HG03045 (cell line): ENCODE results near the gene CCL11.
"Not testable (repeated sequence)": the region's sequence is repeated elsewhere in the genome, so short reads cannot be mapped to it uniquely, and the experiment has no call there.

Experiments used
- ATAC-seq: cut with Tn5 transposase; IDR thresholded peaks from one replicate; pipeline ENCODE4 v1.9.1; 2021; ENCODE audit warnings: mild to moderate bottlenecking, moderate library complexity; ENCODE audit not compliant: unreplicated experiment

CCL11 gene

DNA sequence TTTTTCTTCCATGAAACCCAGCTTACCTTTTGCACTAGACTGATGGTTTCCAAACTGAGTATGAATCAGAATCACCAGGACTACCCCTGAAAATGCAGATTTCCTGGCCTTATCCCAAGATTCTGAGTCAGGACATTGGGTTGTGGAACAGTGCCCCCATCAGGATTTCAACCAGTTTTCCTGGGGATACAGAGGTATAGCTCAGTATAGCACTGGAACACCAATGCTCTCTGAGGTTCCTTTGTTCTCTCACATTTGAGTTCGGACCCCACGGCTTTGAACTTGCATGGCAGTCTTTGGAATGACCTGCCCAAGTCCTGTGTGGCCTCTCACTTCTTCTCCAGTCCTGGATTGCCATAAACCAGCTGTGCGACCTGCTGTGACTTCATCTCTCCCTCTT, 20.9 kb downstream of the CCL11 start:
- ATAC-seq, result no peak

DNA sequence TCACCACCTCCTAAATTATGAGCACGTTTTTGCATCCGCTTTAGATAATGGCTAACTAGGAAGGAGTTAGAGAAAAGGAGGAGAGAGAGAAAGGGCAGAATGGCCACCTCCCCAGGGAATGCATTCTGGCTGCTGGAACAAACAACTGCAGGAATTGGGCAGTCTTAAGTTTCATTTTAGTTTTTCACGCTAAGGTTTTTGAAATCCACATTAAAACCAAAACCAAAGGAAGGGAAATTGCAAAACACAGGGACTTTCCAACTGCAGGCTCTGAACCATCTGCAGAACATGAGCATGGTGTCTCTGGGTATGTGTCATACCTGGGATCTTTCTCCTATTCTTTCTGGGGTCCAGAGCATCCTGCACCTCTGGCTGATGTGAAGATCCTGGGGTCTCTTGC, 21.6 kb downstream of the CCL11 start:
- no peak for ATAC-seq

DNA sequence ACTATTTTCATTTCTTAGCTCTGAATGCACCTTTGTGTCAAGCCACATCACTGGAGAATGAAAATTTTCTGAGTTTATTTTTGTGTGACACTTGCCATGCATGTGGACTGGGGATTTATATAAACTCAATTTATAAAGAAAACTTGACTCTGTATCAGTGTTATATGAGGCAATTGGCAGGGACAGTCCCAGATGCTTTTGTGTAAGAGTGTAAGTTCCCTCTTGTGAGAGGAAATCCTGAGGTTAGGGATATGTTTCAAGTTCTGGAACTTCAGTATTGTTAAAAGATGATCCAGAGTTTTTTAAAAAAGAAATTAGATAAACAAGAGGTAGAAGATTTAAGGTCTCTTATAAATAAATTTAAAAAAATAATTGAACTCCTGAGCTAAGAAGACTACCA, 22.8 kb downstream of the CCL11 start:
- ATAC-seq, result no peak

DNA sequence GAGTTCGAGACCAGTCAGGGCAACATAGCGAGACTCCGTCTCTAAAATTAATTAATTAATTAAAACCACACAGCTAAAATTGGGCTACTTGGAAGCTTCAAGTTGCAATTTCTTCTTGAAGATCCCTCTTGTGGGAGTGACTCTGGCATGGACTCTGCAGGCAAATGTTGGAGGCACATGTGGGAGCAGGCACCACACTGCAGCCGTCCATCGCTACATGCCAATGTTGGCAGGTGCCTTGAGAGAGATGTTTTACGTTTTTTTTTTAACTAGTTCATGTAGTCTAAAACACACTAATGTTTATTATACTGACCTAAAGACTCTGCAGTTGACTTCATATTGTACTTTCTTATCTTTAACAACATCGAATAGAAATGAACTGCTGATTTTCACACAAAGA, 25.7 kb downstream of the CCL11 start:
- no peak for ATAC-seq

DNA sequence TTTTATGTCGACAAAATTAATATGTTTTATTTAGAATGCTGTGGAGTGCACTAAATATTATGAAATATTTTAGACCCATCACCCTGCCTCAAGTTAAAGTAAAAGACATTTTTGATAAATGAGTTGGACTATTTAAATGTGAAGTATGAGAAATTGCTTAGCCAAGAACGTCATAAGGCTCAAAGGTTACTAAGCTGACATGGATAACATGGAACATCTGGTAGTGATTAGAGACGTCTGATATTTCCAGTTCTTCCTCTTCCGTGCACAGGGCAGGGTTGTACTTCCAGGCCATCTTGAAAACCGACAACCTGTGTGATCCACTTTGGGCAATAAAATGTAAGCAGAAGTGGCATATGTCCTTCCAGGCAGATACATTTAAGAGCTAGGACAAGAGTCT, 26.5 kb downstream of the CCL11 start:
- no peak for ATAC-seq

DNA sequence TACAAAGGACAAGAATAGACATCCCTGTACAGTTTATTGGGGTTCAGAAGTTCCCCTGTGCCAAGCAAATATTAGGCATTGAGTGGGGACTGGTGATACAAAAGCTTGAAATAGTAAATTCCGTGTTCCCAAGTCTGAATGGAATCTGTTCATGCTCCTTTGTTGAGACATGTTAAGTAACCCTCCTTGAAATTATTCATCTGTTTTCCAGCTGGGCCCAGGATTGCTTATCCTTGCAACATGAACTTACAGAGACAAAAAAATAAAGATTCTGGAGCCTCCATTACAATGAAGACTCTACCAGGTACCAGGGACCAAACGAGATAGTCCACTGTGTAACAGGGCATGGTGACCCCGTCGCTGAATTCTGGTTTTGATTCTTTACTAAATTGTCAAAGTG, 27.6 kb downstream of the CCL11 start:
- ATAC-seq, result no peak

DNA sequence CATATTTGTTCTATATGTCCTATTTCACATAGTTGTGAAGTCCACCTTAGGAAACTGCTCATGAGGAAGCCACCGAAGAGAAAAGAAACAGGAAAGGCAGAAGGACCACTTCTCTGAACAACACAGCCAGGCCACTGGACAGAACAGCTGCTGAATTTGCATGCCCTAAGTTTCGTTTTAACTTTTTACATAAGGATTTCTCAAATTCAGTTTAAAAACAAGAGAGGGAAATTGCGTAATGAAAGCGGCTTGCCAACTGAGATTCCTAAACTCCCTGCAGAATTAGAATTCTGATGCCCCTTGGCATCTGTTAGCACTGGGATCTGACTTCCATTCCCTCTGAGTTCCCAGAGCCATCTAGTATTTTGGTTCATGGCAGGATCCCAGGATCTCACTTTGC, 28.7 kb downstream of the CCL11 start:
- no peak for ATAC-seq

DNA sequence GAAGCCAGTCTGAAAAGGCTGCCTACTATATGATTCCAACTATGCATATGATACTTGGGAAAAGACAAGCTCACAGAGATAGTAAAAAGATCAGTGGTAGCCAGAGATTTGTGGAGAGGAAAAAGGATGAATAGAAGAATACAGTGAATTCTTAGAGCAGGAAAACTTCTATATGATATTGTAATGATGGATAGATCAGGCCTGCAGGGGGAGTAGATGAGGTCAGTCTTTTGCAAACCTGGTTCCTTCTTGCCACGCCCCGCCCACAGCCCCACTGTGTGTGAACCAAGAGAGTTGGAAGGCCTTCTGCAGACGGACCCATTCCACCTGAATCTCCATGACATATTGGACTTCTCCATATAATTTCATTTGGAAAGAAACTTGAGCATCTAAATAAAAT, 32.9 kb downstream of the CCL11 start:
- no peak for ATAC-seq

DNA sequence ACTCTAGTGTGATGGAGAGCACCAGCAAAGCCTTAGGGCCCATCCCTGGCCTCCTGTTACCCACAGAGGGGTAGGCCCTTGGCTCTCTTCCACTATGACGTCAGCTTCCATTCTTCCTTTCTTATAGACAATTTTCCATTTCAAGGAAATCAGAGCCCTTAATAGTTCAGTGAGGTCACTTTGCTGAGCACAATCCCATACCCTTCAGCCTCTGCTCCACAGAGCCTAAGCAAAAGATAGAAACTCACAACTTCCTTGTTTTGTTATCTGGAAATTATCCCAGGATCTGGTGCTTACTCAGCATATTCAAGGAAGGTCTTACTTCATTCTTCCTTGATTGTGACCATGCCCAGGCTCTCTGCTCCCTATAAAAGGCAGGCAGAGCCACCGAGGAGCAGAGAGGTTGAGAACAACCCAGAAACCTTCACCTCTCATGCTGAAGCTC, 33.5 kb downstream of the CCL11 start, which contains the start of gene CCL8:
Gene CCL8, plus strand, starts transcription at position 397 of the 445 bp plus-strand sequence. CDS start 67 bp downstream, outside the sequence.
- no peak for ATAC-seq

DNA sequence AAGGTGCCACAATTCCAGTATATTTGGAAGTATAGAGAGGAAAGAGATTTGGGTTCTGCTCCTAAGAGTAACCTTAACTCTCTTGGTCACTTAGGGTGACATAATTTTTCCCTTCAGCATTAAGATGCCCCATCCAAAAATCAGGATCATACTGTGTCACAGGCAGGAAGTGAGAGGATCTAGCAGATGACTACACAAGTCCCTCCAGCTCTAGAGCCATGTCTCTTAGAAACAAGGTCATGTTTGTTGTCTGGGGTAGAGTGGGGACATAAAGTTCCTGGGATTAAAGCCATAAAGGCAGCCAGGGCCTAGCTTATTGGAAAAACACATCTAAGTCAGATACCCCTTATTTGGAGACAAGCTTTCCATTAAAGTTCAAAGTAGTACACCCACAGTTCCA, 36.4 kb downstream of the CCL11 start:
- no peak for ATAC-seq

DNA sequence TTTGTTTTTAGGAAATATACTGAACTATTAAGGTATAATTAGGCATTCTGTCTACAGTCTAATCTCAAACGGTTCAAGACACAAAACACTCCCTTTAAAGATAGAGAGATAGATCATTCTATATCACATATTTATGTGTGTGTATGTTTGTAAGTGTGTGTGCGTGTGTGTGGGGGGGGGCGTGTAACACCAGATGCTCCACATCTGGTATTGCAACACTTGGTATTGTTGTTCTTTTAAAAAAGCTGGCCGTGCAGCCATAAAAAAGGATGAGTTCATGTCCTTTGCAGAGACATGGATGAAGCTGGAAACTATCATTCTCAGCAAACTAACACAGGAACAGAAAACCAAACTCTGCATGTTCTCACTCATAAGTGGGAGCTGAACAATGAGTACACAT, 42.0 kb downstream of the CCL11 start:
- ATAC-seq, result not testable (repeated sequence)

DNA sequence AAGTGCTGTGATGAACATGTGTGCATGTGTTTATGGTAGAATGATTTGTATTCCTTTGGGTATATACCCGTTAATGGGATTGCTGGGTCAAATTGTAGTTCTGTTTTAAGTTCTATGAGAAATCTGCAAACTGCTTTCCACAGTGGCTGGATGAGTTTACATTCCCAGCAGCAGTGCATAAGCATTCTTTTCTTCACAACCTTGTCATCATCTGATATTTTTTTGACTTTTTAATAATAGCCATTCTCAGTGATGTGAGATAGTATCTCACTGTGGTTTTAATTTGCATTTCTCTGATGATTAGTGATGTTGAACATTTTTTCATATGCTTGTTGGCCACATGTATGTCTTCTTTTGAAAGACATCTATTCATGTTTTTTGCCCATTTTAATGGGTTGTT, 52.2 kb downstream of the CCL11 start:
- ATAC-seq, result no peak
